CD8-positive, alpha-beta memory T cell (primary cell): ENCODE data around the gene KCNC1. TPM values are rescaled to one million over a fixed set of nuclear protein-coding genes. Genes with fewer than 3 reads are reported as not detected.

Experiments
- CTCF ChIA-PET: fragments of 350-600 bp; sonication (Branson Sonifier 250); formaldehyde crosslinking; loops from one replicate; lab custom pipeline; 2021; ENCODE audit warnings: antibody characterized with exemption; lab: Charles Lee
- POLR2A ChIA-PET: fragments of 350-600 bp; sonication (Branson Sonifier 250); formaldehyde crosslinking; loops from one replicate; lab custom pipeline; 2021; ENCODE audit warnings: antibody characterized with exemption; lab: Charles Lee
- DNase-seq, 5 donors: peaks; one replicate each; pipeline versions ENCODE4 v3.0.0 to v3.0.0-alpha.2; 2020 to 2022; ENCODE audit warnings: mixed read lengths in 1 of 5
- H3K27ac ChIP-seq: one replicate; pipeline ENCODE4 v1.7.0; 2013; ENCODE audit warnings: low read depth, mild to moderate bottlenecking, low read length, moderate library complexity
- H3K27me3 ChIP-seq: 2 replicates; pipeline ENCODE4 v1.7.0; 2013; ENCODE audit warnings: low read length, mild to moderate bottlenecking; ENCODE audit not compliant: insufficient read depth, poor library complexity, severe bottlenecking
- H3K36me3 ChIP-seq: 2 replicates; pipeline ENCODE4 v1.7.0; 2013; ENCODE audit warnings: mild to moderate bottlenecking, low read length, moderate library complexity; ENCODE audit not compliant: insufficient read depth
- H3K4me1 ChIP-seq: 2 replicates; pipeline ENCODE4 v1.7.0; 2013; ENCODE audit warnings: mild to moderate bottlenecking, low read length, moderate library complexity; ENCODE audit not compliant: insufficient read depth
- H3K4me3 ChIP-seq: 2 replicates; pipeline ENCODE4 v1.7.0; 2013; ENCODE audit warnings: mild to moderate bottlenecking, low read length
- H3K9me3 ChIP-seq: 2 replicates; pipeline ENCODE4 v1.7.0; 2013; ENCODE audit warnings: mild to moderate bottlenecking, low read length
- H3K27ac Mint-ChIP-seq, 8 donors: one replicate each; pipeline ENCODE4 v1.8.0; 2020 to 2021; ENCODE audit warnings: mixed read lengths in 8 of 8, mild to moderate bottlenecking in 6 of 8, inconsistent platforms in 3 of 8, moderate library complexity in 3 of 8
- H3K27me3 Mint-ChIP-seq, 2 donors: one replicate each; pipeline ENCODE4 v1.8.0; 2020 to 2021; ENCODE audit warnings: mixed read lengths in 2 of 2, mild to moderate bottlenecking in 1 of 2, moderate library complexity in 1 of 2
- H3K36me3 Mint-ChIP-seq, 3 donors: one replicate each; pipeline ENCODE4 v1.8.0; 2020 to 2021; ENCODE audit warnings: mixed read lengths in 3 of 3, inconsistent platforms in 1 of 3, mild to moderate bottlenecking in 1 of 3
- H3K4me1 Mint-ChIP-seq, 3 donors: one replicate each; pipeline ENCODE4 v1.8.0; 2020 to 2021; ENCODE audit warnings: mixed read lengths in 3 of 3, inconsistent platforms in 1 of 3, mild to moderate bottlenecking in 1 of 3
- H3K4me3 Mint-ChIP-seq, 7 donors: one replicate each; pipeline ENCODE4 v1.8.0; 2020 to 2021; ENCODE audit warnings: mixed read lengths in 7 of 7, mild to moderate bottlenecking in 6 of 7, moderate library complexity in 4 of 7, inconsistent platforms in 2 of 7
- H3K9me3 Mint-ChIP-seq, 5 donors: one replicate each; pipeline ENCODE4 v1.8.0; 2020 to 2022; ENCODE audit warnings: mixed read lengths in 5 of 5, mild to moderate bottlenecking in 3 of 5, moderate library complexity in 2 of 5, inconsistent platforms in 1 of 5
- polyA plus RNA-seq: library from polyadenylated mRNA; unstranded; fragments of 300-500 nt; fragmentation: Illumina TruSeq; gene quantifications from one replicate; pipeline ENCODE4 v1.2.3, GENCODE V29; 2021
- total RNA-seq, 2 experiments: library from RNA; stranded (reverse); gene quantifications; one replicate each; pipeline ENCODE4 v1.2.3, GENCODE V29; 2021

Gene KCNC1
- total and polyA plus RNA-seq, 3 experiments from 2014 or later = not detected

DNA sequence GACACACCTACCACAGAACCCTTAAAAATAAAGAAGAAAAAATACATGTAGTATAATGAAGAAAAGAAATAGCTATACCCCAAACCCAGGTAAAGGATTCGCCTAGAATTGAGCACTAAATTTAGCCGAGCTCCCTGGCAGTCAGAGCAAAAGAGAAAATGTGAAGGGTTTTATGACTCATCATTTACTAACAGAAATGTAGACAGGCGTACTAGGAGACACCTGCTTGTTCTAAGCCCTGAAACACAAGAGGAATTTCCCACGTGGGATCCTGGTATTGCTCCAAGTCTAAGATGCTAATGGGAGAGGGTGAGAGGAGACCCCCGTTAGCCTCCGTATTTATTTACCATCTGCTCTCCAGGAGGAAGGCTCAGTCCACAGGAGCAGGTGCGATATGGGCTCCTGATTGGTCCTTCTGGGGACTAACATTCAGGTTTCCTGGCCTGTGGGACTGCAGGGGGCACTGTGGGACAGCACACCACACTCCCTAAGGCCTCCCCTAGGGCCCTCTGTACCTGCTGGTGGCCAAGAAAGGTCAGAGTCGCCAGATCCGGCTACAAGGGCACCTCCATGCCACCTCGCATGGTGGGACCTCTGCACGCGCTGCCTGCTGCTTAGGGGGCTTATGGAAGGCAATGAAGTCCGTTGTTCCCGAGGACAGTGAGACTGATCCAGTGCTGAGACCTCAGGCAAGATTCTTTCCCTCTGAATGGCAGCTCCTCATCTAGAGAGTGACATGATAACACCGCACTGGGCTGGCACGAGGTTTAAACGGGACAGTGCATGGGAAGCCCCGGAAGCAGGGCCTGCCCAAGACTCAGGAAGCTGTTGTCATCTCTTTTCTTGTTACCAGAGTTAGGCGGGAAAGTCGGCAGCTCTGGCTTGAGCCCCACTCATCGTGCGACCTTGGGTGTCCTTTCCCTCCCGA, 25.8 kb downstream of the KCNC1 start:
- Mint-ChIP-seq H3K4me3 (no peak overlapping the region), H3K4me1 (no peaks in the 10 kb centered on the region), H3K27me3 (peaks cover 3 to 7% of the 10 kb centered on the region in 2 donors), H3K36me3 (no peaks in the 10 kb centered on the region), H3K9me3 (peaks cover 0 to 1% (median 0%) of the 10 kb centered on the region in 5 donors), H3K27ac (peak overlapping the region in 1 of 8 donors; percentile 32)
- H3K27ac ChIP-seq = no peak overlapping the region
- H3K4me1 ChIP-seq = no peaks in the 10 kb centered on the region
- ChIA-PET CTCF (no interaction called here), POLR2A (no interaction called here)
- H3K4me3 ChIP-seq = no peak overlapping the region
- no peaks in the 10 kb centered on the region for H3K36me3 ChIP-seq
- no peaks in the 10 kb centered on the region for H3K27me3 ChIP-seq
- no peaks in the 10 kb centered on the region for H3K9me3 ChIP-seq
- DNase-seq = no peak

DNA sequence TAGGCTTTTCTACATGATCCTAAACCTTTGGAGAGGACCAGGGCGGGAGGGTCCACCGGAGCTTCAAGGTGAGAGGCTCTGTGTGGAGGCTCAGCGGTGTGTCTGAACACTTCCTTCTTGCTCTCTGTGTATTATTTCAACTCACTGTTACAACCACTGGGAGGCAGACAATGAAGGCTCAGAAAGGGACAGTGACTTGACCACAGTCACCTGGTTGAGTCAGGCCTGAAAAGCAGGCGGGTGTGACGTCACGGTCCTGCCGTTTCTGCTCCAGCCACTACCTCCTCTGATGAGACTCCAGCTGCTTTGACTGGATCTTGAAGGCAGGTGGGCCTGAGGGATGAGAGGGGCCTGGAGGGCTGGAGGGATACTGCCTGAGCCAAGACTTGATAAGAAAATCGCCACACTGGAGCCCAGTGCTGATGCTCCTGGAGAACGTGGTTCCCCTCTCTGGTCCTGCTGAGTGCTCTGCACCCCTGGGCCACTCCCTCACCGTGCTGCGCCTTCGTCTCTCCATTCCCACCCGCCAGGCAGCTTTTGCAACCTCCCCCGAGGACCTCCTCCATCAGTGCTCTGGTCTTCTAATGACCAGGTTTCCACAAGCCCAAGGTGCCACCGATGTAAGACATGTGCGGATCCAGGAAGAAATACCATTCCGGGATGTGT, 27.9 kb downstream of the KCNC1 start:
- Mint-ChIP-seq H3K27me3 (peaks cover 1 to 14% of the 10 kb centered on the region in 2 donors), H3K4me3 (no peak overlapping the region), H3K27ac (no peak overlapping the region), H3K9me3 (no peaks in the 10 kb centered on the region), H3K36me3 (no peaks in the 10 kb centered on the region), H3K4me1 (no peaks in the 10 kb centered on the region)
- no peak overlapping the region for H3K4me3 ChIP-seq
- CTCF ChIA-PET = no interaction called here
- no peak overlapping the region for H3K27ac ChIP-seq
- no peaks in the 10 kb centered on the region for H3K9me3 ChIP-seq
- H3K4me1 ChIP-seq = no peaks in the 10 kb centered on the region
- H3K36me3 ChIP-seq = no peaks in the 10 kb centered on the region
- no peak for DNase-seq
- H3K27me3 ChIP-seq = no peaks in the 10 kb centered on the region
- POLR2A ChIA-PET = no interaction called here

DNA sequence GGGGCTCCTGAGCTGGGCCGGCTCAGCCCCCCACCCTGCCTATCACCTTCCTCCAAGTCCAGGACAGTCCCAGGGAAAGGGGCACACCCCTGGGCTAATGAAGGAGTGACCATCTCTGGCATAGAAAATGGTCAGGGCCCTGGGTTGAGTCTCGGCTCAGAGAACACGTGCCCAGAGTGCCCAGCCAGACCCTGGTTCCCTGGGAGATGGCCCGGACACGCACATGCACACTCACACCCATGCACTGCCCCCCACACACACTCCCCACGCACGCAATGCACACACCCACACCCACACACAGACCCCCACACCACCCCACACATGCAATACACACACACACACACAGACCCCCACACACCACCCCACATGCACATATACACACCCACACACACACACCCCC, 28.7 kb downstream of the KCNC1 start:
- H3K27ac ChIP-seq = no peak overlapping the region
- ChIA-PET POLR2A (no interaction called here), CTCF (no interaction called here)
- Mint-ChIP-seq H3K36me3 (no peaks in the 10 kb centered on the region), H3K4me3 (peak overlapping the region in 1 of 7 donors; percentile 61), H3K4me1 (no peaks in the 10 kb centered on the region), H3K9me3 (no peaks in the 10 kb centered on the region), H3K27me3 (peaks cover 4 to 14% of the 10 kb centered on the region in 2 donors), H3K27ac (no peak overlapping the region)
- no peak overlapping the region for H3K4me3 ChIP-seq
- H3K4me1 ChIP-seq = no peaks in the 10 kb centered on the region
- no peak for DNase-seq
- H3K9me3 ChIP-seq = no peaks in the 10 kb centered on the region
- no peaks in the 10 kb centered on the region for H3K27me3 ChIP-seq
- no peaks in the 10 kb centered on the region for H3K36me3 ChIP-seq

DNA sequence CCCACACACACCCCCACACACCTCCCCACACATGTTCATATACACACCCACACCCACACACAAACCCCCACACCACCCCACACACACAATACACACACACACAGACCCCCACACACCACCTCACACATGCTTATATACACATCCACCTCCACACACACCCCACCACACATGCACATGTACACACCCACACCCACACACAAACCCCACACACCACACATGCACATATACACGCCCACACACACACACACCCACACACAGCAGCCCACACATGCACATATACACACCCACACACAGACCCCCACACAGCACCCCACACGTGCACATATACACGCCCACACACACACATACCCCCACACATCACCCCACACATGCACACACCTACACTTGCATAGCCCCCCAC, 29.1 kb downstream of the KCNC1 start:
- ChIA-PET CTCF (no interaction called here), POLR2A (no interaction called here)
- H3K36me3 Mint-ChIP-seq = no peaks in the 10 kb centered on the region
- H3K9me3 Mint-ChIP-seq = no peaks in the 10 kb centered on the region
- no peak overlapping the region for H3K27ac Mint-ChIP-seq
- Histone ChIP-seq H3K4me3 (no peak overlapping the region), H3K27me3 (no peaks in the 10 kb centered on the region), H3K9me3 (no peaks in the 10 kb centered on the region), H3K4me1 (no peaks in the 10 kb centered on the region), H3K27ac (no peak overlapping the region), H3K36me3 (no peaks in the 10 kb centered on the region)
- H3K4me1 Mint-ChIP-seq = no peaks in the 10 kb centered on the region
- H3K4me3 Mint-ChIP-seq = no peak overlapping the region
- peaks cover 5 to 14% of the 10 kb centered on the region in 2 donors for H3K27me3 Mint-ChIP-seq
- DNase-seq = no peak

DNA sequence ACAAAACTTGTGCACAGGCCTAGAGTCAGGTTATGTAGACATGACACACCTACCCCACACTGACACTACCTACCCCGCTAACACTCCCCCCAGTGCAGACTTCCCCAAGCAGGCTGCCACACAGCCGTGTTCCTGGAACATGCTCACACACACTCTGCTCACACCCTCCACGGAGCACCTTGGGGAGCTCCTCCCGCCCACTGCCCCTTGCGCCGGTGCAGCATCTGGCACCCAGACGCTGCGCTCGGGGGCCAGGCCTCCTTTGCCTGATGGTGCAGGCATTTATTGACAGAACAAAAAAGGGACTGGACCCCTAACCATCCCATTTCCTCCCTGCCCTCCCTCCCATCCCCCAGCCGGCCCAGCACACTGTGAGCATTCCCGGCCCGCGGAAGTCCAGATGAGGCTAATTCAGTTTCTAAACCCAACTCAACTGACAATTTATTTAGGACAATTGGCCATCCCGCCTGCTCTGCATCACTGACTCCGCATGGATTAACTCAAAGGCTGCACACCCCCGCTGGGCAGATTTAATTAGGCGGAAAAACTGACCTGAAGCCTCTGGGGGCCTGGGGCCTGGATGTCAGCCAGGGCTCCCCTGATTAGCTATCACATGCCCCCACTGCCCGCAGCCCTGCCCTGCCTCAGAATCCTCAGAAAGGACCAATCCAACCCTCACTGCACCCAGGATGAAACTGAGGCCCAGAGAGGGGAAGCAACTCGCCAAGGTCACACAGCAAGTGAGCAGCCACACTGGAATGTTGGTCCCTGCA, 30.1 kb downstream of the KCNC1 start:
- Histone ChIP-seq H3K27me3 (no peaks in the 10 kb centered on the region), H3K9me3 (no peaks in the 10 kb centered on the region), H3K4me3 (no peak overlapping the region), H3K4me1 (no peaks in the 10 kb centered on the region), H3K36me3 (no peaks in the 10 kb centered on the region), H3K27ac (no peak overlapping the region)
- no peak overlapping the region for H3K4me3 Mint-ChIP-seq
- H3K27me3 Mint-ChIP-seq = peaks cover 4 to 14% of the 10 kb centered on the region in 2 donors
- no peak overlapping the region for H3K27ac Mint-ChIP-seq
- ChIA-PET CTCF (no interaction called here), POLR2A (no interaction called here)
- H3K36me3 Mint-ChIP-seq = no peaks in the 10 kb centered on the region
- H3K9me3 Mint-ChIP-seq = no peaks in the 10 kb centered on the region
- no peak for DNase-seq
- H3K4me1 Mint-ChIP-seq = no peaks in the 10 kb centered on the region

DNA sequence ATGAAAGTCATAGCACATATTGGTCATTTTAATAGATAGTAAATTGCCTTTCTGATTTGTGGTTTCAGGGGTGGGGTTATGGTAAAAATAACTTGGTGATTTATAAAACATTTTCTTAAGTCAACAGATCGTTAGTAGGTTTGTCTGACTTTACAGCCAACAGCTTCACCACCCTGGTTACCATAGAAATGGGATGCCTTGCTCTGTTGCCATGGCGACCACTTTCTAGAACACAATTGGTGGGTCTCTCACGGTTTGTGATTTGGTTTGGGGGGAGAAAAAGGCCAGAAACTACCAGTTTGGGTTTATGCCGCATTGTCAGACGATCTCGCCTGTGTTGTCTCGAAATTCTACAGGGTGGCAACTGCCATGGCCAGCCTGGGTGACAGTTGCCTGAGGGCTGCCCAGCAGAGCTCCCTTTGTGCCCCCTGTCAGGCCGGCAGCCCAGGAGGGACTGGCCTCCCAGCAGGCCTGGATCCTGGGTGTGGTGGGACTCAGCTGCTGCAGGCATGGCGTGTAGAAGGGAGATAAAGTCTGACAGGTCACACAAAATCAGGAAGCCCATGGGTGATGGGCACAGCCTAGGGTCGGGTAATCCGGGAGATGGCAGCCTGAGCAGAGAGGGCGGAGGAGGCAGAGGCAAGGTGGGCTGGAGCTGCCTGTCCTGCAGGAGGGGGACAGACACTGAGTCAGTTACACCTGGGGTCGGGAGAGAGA, 30.9 kb downstream of the KCNC1 start:
- Mint-ChIP-seq H3K4me1 (no peaks in the 10 kb centered on the region), H3K27ac (no peak overlapping the region), H3K27me3 (peaks cover 4 to 14% of the 10 kb centered on the region in 2 donors), H3K36me3 (no peaks in the 10 kb centered on the region), H3K9me3 (no peaks in the 10 kb centered on the region), H3K4me3 (no peak overlapping the region)
- Histone ChIP-seq H3K9me3 (no peaks in the 10 kb centered on the region), H3K4me3 (no peak overlapping the region), H3K4me1 (no peaks in the 10 kb centered on the region), H3K27me3 (no peaks in the 10 kb centered on the region), H3K36me3 (no peaks in the 10 kb centered on the region), H3K27ac (no peak overlapping the region)
- CTCF ChIA-PET = no interaction called here
- DNase-seq = peak in 1 of 5 donors; percentile 36
- POLR2A ChIA-PET = no interaction called here

DNA sequence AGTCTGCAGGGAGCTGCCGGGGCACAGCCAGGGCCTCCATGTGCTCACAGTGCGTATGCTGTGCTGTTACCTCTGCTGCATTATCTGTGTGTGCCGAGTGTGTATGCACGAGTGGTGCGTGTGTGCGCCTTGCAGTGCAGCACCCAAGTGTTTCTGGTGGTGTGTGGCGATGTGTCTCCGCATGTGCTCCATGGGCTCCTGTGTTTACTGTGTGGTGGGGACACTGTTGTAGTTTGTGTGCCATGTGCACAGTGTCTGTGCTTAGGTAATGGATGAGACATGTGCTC, 31.4 kb downstream of the KCNC1 start:
- no peak overlapping the region for H3K4me3 ChIP-seq
- no peaks in the 10 kb centered on the region for H3K27me3 ChIP-seq
- ChIA-PET POLR2A (no interaction called here), CTCF (no interaction called here)
- H3K9me3 Mint-ChIP-seq = no peaks in the 10 kb centered on the region
- H3K4me3 Mint-ChIP-seq = no peak overlapping the region
- no peak for DNase-seq
- H3K27me3 Mint-ChIP-seq = peaks cover 4 to 14% of the 10 kb centered on the region in 2 donors
- no peaks in the 10 kb centered on the region for H3K4me1 ChIP-seq
- H3K36me3 Mint-ChIP-seq = no peaks in the 10 kb centered on the region
- H3K27ac ChIP-seq = no peak overlapping the region
- H3K27ac Mint-ChIP-seq = no peak overlapping the region
- no peaks in the 10 kb centered on the region for H3K9me3 ChIP-seq
- no peaks in the 10 kb centered on the region for H3K4me1 Mint-ChIP-seq
- H3K36me3 ChIP-seq = no peaks in the 10 kb centered on the region
